SIG-M5 treated with dmso at 0.1 percent for 504 hours (cell line): ENCODE results near the gene SESTD1.
"Not testable (repeated sequence)": the region's sequence is repeated elsewhere in the genome, so short reads cannot be mapped to it uniquely, and the experiment has no call there.

Source experiments
- DNase-seq: peaks from one replicate; lab custom pipeline; 2025; ENCODE audit not compliant: unreplicated experiment; lab: John Stamatoyannopoulos, UW

The SESTD1 gene

GRCh38 chr2:179266271-179266670 is 1.6 kb upstream of the SESTD1 start:
- no peak for DNase-seq

- DNase-seq, result peak; percentile 79
Observed at GRCh38 chr2:179265082-179265510, 464 bp upstream of the SESTD1 start.

GRCh38 chr2:179263446-179264367 is 925 bp downstream of the SESTD1 start:
- peak; percentile 43 for DNase-seq

GRCh38 chr2:179263015-179263414 is 1.6 kb downstream of the SESTD1 start:
- DNase-seq, result no peak

GRCh38 chr2:179262077-179262660 is 2.5 kb downstream of the SESTD1 start:
- no peak for DNase-seq

- no peak for DNase-seq
Observed at GRCh38 chr2:179261151-179261825, 3.3 kb downstream of the SESTD1 start.

GRCh38 chr2:179260224-179260623 is 4.4 kb downstream of the SESTD1 start:
- no peak for DNase-seq

GRCh38 chr2:179255129-179255528 is 9.5 kb downstream of the SESTD1 start:
- no peak for DNase-seq

- no peak for DNase-seq
Observed at GRCh38 chr2:179253226-179253625, 11.4 kb downstream of the SESTD1 start.

GRCh38 chr2:179252423-179252822 is 12.2 kb downstream of the SESTD1 start:
- DNase-seq, result no peak

GRCh38 chr2:179251870-179252269 is 12.8 kb downstream of the SESTD1 start:
- no peak for DNase-seq

- DNase-seq, result no peak
Observed at GRCh38 chr2:179250848-179251504, 13.7 kb downstream of the SESTD1 start.

GRCh38 chr2:179250095-179250494 is 14.5 kb downstream of the SESTD1 start:
- DNase-seq, result no peak

- DNase-seq, result no peak
Observed at GRCh38 chr2:179248024-179248348, 16.6 kb downstream of the SESTD1 start.

- DNase-seq, result no peak
Observed at GRCh38 chr2:179247318-179248023, 17.2 kb downstream of the SESTD1 start.

- DNase-seq, result not testable (repeated sequence)
Observed at GRCh38 chr2:179245843-179246242, 18.8 kb downstream of the SESTD1 start.

- no peak for DNase-seq
Observed at GRCh38 chr2:179243046-179243445, 21.6 kb downstream of the SESTD1 start.

- DNase-seq, result no peak
Observed at GRCh38 chr2:179240481-179241451, 23.9 kb downstream of the SESTD1 start.

- DNase-seq, result no peak
Observed at GRCh38 chr2:179239838-179240237, 24.8 kb downstream of the SESTD1 start.

- DNase-seq, result no peak
Observed at GRCh38 chr2:179239195-179239594, 25.4 kb downstream of the SESTD1 start.
